GM19324 (cell line): Measurements from ENCODE around the gene HIPK4.
A peak's percentile ranks its signal among the peaks of the same experiment; 100 is the strongest.

Source experiments
- ATAC-seq: cut with Tn5 transposase; IDR thresholded peaks from one replicate; pipeline ENCODE4 v1.9.1; 2021; ENCODE audit warnings: mild to moderate bottlenecking, moderate library complexity; ENCODE audit not compliant: unreplicated experiment, low FRiP score

Gene HIPK4

DNA sequence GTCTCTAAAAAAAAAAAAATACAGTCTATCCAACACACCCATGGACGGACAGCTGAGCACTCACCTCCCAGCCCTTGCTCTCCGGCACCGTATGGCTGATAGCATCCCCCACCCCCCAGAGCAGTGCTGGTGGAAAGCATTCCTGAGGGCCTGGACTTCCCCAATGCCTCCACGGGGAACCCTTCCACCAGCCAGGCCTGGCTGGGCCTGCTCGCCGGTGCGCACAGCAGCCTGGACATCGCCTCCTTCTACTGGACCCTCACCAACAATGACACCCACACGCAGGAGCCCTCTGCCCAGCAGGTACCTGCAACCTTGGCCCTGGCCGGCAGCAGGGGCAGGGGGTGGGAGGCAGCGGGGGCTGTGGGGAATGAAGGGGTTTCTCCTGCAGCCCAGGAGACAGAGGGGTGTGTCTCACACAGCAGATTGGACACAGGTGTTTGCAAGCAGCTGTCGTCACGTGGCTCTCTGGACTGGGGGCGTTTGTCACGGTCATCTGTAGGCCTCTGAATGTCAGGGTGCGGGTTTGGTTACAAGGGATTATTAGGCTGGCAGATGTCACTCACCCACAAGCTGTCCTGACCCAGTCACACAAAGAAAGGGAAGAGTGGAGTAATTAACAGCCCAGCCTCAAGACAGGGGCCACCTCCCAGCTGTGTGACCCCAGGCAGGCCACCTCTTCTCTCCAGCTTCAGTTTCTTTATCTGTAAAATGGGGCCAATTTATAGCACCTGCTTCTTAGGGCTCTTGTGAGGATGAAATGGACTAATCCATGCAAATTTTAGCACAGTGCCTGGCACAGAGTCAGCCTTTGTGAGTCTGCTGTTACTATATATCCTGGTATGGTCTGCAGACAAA lies 22.2 kb downstream of the HIPK4 start:
- ATAC-seq: no peak

DNA sequence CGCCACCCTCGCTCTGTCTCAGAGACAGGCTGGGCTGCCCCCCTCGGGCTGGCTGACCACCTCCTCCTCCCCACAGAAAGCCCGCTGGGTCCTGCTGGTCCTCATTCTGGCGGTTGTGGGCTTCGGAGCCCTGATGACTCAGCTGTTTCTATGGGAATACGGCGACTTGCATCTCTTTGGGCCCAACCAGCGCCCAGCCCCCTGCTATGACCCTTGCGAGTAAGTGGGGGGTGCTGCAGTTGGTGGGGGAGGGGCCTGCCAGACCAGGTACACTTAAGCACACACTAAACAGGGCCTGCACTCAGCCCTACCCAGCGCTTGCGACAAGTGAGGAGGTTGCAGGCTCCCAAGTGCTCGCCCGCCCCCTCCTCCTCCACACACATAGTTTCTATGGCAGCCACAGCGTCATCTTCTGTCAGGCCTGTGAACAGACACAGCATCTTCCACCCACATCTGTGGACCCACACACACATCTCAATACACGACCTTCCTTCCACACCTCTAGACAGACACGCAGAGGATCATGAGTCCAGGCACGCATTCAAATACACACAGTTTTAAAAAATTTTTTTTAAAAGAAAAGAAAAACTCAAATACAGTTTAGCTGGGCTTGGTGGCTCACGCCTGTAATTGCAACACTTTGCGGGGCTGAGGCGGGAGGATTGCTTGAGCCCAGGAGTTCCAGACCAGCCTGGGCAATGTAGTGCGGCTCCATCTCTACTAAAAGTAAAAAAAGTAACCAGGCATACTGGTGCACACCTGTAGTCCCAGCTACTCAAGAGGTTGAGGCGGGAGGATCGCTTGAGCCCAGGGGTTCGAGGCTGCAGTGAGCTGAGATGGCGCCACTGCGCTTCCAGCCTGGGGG lies 23.1 kb downstream of the HIPK4 start:
- no peak for ATAC-seq

DNA sequence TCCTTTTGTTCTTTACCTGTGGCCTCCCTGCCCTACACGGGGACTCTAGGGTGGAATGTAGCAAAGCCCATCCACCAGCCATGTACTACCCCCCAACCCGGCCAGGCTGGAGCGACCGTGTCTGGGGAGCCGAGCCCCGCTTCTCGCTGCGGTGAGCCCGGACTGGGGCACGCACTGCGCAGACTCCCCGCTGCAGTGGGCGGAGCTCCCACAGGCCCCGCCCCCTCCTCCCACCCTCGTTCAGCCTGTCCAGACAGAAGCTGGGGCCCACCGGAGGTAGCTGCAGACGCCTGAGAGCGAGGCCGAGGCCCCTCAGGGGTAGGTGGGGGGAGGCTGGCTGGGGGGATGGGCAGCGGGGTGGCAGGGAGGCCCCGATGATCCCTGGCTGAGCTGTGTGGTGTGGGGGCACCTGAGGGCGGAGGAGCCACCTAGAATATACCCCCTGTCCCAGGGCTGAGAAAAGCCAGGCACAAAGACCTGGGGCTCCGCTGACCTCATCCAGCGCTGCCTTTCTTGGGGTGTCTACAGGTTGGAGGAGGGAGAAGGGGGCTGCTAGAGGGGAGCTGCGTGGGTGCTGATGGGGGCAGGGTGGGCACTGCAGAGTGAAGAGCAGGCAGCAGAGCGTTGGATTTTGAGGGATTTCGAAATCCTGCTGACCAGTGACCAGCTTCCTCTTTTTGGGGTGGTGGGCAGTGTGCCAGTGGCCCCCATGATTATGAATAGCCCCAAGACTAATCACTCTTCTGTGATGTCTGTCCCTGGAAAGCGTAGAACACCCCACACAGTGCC lies 24.2 kb downstream of the HIPK4 start:
- ATAC-seq: no peak

DNA sequence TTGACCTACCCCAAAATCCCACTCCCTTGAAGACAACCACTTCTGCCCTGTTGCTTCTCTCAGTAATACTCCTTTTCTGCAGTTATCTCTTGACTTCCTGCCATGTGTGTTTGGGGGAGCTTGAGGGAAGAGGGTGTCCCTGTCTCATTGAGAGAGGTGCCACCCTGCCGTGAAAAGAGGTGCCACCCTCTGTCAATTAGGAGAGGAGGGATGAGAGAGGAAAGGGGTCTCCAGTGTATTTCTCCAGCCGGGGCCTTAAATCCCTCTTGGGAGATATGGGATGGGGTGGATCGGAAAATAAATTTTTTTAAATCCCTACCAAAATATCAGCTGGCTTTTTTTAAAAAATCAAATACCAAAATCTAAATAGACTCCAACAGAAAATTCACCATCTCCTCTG lies 25.0 kb downstream of the HIPK4 start:
- ATAC-seq: no peak

DNA sequence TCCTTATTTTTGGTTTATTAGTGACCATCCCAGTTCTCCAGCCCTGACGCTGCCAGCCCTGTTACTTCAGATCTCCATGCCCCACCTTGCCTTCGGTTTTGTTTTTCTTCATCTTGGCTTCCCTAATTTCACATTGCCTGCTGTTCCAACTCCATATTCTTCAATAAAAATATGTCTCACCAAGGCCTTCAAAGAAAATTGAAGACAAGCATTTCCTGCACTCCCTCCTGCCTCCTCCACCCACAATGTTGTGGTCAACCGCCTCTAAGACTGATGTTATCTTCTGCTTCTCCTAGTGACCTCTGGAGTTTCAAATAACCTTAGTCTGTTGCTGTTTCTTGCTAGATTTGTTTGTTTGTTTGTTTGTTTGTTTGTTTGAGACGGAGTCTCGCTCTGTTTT lies 26.9 kb downstream of the HIPK4 start:
- no peak for ATAC-seq

DNA sequence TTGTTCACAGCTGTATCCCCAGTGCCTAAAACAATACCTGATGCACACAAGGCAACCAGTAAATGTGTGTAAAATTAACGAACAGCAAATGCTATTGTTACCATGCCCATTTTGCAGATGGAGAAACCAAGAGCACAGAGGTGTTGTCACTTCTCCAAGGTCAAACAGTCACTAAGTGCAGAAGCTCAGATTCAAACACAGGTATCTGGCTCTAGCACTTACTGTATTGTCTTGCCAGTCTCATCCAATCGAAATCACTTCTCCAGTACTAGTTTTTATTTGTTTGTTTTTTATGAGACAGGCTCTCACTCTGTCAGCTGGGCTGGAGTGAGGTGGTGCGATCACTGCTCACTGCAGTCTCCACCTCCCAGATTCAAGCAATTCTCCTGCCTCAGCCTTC lies 27.8 kb downstream of the HIPK4 start:
- ATAC-seq: no peak

DNA sequence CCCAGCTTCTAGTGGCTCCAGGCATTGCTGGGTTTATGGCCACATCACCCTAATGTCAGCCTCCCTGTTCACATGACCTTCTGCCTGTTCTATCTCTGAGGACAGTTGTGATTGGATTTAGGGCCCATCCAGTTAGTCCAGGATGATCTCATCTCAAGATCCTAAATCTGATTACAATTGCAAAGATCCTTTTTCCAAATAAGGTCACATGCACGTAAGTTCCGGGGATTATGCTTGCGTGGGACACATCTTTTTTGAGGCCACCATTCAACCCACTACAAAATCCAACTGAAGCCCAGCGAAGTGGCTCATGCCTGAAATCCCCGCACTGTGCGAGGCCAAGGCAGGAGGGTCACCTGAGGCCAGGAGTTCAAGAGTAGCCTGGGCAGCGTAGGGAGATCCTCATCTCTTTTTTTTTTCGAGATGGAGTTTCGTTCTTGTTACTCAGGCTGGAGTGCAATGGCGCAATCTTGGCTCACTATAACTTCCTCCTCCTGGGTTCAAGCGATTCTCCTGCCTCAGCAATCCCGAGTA lies 29.2 kb downstream of the HIPK4 start:
- ATAC-seq: no peak

DNA sequence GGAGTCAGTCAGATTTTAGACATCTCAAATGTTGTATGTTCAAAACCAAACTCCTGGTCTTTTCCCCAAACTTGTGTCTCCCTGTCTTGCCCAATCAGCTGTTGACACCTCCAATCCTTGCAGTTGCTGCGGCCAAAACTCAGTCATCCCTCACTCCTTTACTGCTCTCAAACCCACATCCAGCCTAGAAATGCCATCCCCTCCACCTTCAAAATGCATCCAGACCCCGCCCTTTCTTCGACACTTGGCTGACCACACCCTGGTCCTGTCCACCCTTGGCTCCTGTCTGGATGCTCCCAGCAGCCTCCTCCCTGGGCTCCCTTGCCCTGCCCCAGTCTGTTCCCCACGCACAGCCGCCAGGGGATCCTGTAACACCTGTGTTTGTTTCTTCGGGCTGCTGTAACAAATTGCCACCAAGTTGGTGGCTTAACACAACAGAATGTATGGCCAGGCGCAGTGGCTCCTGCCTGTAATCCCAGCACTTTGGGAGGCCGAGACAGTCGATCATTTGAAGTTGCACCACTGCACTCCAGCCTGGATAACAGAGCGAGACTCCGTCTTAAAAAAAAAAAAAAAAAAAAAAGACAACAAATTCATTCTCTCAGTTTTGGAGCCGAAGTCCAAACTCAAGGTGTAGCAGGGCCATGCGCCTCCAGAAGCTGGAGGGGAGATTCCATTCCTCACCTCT lies 29.8 kb downstream of the HIPK4 start:
- no peak for ATAC-seq

DNA sequence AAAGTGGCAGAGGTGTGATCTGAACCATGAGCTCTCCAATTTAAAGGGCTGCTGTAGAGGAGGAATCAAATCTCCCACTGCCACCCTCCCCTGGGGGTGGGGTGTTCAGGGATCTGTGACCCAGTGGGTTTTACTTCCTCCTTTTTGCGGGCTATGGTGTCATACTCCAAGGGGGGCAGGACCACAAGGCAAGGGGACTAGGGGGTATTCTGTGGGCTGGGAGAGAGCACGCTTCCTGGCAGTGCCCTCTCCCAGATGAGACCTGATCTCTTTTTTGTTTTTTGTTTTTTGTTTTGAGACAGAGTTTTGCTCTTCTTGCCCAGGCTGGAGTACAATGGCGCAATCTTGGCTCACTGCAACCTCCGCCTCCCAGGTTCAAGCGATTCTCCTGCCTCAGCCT lies 31.2 kb downstream of the HIPK4 start:
- no peak for ATAC-seq

DNA sequence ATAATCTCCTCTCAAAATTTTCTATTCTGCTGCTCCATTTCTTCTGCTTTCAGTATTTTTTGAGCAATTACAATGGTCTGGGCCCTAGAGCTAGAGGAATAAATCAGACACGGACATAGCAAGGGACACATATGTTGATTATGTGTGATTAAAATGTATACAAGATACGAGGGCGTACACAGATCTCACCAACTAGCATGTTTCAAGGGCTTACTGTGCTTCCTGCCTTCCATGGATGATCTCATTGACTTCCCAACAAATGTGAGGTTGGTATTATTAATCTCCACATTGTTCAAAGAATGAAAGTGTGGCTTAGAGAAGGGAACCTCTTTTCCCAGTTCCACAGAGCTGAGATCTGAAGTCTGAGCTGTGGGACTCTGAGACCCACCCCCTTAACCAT lies 32.3 kb downstream of the HIPK4 start:
- ATAC-seq: no peak

DNA sequence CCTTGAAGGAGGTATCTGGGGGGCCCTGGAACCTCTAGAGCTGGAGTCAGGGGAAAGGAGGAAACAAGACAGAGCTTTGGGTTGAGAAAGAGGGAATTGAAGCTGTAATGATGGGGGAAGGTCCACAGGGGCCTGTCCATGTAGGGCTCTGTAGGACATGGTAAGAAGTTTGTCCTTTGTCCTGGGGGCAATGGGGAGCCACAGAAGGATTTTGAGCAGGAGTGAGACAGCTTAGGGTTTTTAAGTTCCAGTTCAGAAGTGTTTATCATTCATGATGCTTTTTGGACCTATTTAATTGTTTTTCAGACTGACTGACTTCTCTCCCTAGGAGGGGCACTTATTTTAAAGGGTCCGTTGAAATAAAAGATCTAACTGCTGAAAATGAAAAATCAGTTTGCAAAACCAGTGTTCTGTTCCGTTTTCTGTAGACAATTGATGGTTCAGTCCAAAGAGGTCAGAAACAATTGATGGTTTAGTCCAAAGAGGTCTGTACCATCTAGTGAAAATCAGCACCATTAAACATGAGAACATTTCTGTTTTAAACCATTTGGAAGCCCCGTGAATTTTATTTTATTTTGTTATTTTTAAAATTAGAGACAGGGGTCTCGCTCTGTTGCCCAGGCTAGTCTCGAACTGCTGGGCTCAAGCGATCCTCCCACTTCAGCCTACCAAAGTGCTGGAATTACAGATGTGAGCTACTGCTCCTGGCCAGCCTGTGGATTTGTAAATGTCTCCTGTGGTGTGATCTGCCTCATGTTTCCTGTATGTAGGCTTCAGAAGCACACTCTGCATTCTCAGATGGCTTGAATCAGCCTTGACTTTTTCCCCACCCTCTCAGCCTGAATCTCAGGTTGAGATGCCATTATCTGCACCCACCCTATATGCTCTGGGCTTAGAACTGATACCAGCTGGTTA lies 33.0 kb downstream of the HIPK4 start:
- ATAC-seq: no peak

DNA sequence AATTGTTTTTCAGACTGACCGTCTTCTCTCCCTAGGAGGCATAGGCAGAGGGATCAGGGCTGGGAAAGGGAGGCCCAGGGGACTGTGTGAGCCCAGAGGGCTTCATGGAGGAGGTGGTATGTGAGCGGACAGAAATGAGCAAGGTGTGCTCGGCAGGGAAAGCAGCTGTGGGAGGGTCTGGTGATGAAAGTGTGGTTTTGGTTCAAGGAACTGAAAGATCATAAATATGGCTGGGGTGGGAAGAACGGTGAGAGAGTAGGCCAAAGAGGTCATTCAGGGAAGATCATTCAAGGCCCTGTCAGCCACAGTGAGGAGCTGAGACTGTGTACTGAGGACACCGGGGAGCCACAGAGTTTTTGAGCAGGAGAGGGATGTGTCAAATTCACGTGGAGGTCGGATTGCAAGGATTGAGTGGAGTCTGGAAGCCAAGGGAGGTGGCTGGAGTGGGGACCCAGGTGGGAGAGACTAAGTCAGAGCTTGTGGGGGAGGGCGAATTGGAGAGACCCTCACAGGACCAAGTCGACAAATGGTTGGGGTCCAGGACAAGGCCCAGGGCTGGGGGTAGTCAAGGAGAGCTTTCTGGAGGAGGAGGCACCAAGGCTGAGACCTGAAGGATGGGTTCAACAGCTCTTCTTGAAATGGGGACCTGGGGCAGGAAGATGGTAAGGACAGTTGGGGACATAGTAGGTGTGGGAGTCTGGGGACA lies 33.9 kb downstream of the HIPK4 start:
- no peak for ATAC-seq

DNA sequence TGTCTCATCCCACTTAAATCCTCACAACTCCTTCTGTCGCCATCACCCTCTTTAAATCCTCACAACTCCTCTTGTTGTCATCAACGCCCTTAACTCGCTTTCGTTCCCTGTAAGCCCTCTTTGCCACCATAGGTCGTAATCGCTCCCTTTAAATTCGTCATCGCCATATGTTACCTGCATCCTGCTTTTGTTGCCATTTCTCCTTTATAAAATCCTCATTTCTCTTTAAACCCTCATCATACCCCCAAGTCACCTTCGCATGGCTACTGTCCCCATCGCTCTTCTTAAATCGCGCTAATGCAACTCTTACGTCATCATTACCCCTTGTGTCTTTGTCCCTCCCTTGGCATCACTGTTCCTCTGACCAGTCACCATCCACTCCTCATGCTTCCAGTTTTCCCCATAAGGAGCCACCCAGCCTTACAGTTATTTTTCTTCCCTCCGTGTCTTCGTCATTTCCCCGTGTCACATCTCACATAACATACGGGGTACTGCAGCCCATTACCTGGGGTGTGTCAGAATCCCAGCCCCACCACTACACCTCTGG lies 40.9 kb downstream of the HIPK4 start:
- ATAC-seq: no peak

DNA sequence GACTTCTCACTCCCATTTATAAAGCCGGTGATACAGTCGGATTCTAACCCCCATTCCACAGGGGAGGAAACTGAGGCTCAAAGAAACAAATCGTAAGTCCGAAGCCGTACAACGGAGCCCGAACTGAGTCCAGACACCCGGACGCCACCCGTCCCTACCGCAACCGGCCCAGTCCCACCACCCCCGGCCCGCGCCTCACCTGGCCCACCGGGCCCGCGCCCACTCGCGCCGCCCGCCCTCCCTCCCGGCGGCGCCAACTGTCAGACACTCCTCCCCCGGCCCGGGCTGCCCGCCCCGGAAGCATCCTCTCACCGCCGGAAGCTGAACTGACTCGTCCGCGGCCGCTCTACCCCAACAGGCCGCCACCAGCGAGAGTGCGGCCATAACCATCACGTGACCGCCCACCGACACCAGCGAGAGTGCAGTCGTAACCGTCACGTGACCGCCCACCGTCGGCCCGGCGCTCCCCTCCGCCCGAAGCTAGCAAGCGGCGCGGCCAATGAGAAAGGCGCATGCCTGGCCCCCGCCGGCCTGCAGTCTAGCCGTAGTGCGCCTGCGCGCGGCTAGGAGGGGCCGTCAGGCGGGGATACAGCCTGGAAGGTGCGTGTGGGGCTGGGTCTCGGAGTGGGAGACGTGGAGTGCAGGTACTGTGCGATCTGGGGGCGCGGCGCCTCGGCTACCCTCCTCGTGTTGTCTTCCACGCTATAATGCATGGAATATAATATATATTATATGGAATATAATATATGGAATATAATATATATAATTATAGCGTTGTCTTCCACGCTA lies 41.7 kb downstream of the HIPK4 start, which contains the start of the genes C19orf47 and PLD3:
Gene C19orf47 (minus strand): TSS at position 273 of the 789 bp plus-strand sequence. CDS start 6,540 bp downstream, outside the sequence.
Gene PLD3 (plus strand): TSS at position 571 of the 789 bp plus-strand sequence. CDS start 17,789 bp downstream, outside the sequence.
- peak; percentile 98 for ATAC-seq

DNA sequence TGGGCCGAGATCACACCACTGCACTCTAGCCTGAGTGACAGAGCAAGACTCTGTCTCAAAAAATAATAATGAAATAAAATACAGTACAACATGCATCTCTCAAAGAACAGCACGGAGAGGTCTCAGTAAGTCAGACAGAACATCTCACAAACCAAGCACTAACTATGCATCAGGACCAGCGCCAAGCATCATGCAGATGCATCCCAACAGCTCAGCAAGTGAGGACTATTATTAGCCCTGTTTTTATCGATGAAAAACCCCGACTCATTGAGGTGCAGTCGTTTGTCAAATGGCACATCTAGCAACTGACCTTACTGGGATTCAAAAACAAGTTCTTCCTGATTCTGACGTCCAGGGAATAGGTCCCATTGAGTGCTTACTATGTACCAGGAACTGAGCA lies 45.6 kb downstream of the HIPK4 start:
- no peak for ATAC-seq

DNA sequence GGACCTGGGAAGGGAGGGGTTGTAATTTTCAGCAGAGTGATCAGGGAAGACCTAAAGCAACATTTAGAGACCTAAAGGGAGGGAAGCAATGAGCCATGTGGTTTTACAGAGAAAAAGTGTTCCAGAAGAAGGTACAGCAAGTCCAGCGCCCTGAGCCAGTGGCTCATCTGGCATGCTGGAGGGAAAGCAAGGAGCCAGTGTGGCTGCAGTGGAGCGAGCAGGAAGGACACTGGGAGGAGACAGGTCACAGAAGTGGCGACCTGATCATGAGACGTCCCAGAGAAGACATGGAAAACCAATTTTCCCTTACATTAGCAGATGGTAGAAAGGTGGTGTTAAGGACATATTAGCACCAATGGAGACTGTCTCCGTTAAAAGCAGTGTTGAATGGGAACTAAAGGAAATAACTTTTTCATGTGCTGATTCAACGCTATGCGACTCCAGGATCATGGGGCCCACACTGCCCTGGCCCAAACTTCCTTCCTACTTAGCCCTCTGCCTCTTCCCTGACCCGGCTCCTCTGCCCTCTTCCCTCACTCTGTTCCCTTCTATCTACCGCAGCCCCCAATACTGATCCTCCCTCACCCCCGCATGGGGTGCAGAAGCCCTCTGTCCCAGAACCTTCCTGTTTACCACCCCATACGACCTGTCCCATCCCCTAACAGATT lies 47.2 kb downstream of the HIPK4 start:
- ATAC-seq: no peak
